Activated CD4-positive, alpha-beta T cell treated with anti-CD3 and anti-CD28 coated beads for 4 hours (primary cell): Measurements from ENCODE around the gene ELANE.
"Not testable (repeated sequence)": the region's sequence is repeated elsewhere in the genome, so short reads cannot be mapped to it uniquely, and the experiment has no call there.

Experiments
- DNase-seq, 2 donors: peaks; one replicate each; pipeline ENCODE4 v3.0.0-alpha.2; 2020

ELANE gene

DNA sequence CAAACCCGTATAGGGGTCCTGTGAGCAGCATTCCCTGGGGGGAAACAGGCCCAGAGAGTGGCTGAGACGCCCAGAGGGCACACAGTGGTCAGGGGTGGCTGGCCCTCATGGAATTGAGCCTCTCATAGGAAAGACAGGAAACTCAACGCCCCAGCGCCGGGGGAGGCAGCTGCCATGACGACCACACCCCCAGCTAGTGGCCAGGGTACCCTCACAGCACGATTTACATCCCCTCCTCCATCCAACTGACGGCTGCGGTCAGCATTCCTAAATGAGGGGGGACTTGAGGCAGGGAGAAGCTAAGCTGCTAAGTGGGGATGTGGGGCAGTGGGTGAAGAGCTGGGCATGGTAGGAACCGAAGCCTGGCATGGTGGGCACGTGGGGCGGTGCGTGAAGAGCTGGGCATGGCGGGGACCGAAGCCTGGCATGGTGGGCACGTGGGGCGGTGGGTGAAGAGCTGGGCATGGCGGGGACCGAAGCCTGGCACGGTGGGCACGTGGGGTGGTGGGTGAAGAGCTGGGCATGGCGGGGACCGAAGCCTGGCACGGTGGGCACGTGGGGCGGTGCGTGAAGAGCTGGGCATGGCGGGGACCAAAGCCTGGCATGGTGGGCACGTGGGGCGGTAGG is 30.9 kb downstream of the ELANE start:
- no peak for DNase-seq

DNA sequence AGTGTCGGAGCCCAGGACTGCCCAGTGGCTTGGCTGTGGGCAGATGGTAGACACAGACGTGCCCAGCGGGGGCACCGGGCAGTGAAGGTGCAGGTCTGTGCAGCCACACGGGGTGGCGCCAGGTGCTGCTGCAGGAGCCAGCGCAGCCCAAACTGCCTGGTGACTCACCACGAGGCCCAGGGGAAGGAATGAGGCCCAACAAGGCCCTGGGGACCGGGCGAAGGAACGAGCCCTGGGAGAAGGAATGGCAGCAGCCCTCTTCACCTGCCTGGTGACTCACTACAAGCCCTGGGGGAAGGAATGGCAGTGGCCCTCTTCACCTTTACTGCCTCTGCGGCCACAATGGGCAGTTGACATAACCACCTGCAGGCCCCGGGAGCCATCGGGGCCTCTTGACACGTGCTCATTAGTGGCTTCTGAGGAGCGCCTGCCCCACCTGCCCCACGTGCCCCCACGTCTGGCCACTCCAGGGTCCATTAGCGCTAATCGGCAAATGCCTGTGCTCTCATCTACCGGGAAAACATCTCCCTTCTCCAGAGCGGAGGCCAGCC is 31.6 kb downstream of the ELANE start:
- DNase-seq: no peak

DNA sequence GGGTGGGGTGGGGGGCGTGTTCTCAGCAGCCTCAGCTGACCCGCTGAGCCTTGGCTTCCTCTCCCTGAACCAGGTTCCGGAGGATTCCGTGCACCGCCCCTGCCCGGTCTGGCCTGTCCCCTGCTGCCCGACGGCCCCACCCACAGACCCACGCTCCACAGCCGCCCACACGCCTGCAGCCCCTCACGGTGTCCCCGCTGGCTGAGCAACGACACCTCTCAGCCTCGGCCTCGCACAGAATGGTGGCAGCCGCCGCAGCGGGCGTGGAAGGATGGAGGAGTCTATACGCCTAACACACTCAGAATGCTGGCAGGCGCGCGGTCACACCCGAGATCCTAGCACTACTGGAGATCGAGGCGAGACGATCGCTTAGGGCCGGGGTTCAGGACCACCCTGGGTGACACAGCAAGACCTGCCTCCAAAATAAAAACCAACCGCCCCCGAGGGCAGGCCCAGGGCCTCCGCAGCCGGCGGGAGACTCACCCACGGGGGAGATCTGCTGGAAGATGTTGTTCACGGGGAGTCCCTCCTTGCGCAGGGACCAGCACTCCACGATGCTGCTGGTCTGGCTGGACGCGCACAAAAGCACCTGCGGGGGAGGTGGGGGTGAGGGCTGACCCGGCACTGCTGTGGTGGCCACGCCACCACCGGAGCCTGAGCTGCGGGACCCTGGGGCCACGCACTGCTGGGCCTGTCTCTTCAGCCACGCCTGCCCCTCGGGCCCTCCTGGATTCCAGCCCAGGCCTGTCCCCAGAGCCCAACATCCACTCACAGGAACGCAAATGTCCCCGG is 32.5 kb downstream of the ELANE start:
- DNase-seq: no peak

DNA sequence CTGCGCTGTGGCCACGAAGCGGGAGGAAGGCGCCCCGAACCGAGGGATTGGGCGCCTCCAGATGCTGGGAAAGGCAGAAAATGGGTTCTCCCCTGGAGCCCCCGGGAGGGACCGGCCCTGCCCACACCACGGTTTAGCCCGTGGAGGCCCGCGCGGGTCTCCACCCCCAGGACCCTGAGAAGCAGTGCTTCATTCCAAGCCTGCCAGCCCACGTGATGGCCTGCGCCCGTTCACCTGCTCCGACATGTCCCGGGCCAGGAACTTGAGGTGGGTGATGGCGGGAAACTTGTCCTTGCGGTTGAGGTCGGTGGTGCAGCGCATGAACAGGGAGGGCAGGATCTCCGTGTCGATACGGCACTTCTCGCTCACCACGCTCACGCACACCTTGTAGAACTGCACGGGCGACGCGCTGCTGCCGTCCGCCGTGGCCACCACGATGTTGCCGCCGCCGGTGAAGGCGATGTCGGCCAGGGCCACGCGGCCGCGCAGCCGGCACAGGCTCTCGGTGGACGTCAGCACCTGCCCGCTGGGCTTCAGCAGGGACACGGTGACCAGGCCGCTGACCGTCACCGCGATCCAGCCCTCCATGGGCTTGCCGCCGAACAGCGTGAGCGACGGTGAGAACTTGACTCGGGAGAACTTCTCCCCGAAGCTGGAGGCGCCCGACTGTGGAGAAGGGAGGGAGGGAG is 33.6 kb downstream of the ELANE start:
- no peak for DNase-seq

DNA sequence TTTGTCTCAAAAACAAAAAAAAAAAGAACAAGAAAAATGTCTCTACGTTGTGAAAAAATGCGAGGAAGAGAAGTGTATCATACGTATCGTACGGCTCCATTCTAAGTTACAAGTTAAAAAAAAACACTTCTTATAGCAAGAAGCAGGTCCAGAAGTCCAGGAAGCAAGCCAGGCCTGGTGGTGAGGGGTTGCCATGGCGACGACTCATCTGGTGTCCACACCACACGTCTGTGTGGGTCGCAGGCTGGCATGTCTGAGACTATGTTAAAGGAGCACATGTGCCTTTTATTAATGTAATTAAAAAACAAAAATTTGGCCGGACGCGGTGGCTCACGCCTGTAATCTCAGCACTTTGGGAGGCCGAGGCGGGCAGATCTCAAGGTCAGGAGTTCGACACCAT is 35.0 kb downstream of the ELANE start:
- no peak for DNase-seq

DNA sequence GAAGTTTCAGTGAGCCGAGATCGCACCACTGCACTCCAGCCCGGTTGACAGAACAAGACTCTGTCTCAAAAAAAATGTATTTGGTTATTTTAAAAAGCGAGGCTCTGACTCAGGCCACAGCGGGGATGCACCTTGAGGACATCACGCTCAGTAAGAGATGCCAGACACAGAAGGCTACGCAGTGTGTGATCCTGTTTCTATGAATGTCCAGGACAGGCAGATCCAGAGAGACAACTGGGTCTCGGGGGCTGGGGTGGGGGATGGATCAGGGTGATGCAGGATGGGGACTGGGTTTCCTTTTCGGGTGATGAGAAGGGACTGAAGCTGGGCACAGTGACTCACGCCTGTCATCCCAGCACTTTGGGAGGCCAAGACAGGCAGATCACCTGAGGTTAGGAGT is 35.5 kb downstream of the ELANE start:
- DNase-seq: no peak

DNA sequence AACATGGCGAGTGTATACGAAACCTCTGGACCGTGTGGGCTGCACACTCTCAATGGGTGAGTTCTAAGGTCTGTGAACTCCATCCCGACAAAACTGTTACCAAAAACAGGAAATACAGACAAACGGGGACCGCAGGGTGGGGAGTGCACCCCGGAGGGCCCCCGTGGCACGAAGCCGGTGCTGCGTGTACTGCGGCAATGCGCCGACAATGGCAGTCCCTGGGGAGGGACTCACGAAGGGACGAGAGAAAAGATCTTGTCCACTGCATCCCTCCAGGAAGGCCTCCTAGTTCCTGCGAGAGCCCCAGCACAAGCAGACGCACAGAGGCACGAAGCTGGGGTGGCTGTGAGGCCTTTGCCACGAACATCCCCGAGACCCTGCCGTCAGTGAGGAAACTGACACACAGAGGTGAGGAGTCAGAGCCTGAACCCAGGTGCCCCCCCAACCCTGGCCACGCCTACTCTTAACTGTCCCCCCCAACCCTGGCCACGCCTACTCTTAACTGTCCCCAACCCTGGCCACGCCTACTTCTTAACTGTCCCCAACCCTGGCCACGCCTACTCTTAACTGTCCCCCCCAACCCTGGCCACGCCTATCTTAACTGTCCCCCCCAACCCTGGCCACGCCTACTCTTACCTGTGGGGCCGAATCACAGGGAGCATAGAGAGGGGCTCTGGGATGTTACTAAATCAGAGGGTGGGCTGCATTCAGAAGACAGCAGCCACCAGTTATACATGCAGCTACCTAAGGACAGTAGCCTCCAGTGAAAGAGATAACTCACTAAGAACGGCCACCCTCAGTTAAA is 36.7 kb downstream of the ELANE start:
- DNase-seq: peak in 1 of 2 donors; percentile 41

DNA sequence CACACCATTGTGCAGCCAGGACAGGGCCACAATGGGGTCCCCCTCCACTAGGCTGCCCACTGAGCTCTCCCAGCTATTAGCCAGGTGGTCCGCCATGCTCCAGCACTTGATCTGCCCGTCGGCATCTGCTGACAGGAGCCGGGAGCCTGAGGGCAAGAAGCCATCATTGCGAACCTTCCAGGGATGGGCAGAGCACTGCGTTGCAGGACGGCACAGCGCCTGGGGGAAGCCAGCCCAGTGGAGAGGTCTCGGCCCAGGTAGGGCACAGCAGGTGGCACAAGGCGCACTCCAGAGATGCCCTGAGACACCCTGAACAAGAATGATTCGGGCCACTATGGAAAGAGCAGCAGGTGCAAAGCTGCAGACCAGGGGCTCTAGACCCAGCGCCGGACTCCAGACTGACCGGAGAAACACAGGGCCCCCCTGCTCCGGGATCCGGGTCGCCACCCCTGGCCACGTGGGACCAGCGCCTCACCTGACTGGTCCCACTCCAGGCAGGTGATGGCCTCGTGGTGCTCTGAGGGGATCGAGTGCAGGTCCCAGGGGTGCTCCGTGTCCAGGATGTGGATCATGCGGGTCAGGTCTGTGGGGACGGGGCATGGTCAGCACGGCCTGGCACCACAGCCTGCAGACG is 37.7 kb downstream of the ELANE start:
- DNase-seq: no peak

DNA sequence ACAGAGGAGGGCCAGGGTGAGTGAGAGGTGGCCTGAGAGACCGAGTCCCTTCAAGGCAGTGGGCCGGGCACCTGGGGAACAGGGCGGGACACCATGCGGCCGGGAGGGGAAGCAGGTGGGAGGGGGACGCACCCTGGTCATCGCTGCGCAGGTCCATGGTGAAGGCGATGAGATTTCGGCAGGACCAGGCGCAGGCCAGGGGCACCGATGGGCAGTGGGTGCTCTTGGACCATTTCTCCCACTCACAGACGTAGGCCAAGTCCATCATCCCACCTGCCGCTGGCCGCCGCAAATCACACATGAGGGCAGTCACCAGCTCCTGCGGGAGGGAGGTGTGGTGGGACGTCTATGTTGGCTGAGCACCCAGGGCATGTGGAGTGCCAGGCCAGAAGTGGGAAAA is 38.7 kb downstream of the ELANE start:
- no peak for DNase-seq

DNA sequence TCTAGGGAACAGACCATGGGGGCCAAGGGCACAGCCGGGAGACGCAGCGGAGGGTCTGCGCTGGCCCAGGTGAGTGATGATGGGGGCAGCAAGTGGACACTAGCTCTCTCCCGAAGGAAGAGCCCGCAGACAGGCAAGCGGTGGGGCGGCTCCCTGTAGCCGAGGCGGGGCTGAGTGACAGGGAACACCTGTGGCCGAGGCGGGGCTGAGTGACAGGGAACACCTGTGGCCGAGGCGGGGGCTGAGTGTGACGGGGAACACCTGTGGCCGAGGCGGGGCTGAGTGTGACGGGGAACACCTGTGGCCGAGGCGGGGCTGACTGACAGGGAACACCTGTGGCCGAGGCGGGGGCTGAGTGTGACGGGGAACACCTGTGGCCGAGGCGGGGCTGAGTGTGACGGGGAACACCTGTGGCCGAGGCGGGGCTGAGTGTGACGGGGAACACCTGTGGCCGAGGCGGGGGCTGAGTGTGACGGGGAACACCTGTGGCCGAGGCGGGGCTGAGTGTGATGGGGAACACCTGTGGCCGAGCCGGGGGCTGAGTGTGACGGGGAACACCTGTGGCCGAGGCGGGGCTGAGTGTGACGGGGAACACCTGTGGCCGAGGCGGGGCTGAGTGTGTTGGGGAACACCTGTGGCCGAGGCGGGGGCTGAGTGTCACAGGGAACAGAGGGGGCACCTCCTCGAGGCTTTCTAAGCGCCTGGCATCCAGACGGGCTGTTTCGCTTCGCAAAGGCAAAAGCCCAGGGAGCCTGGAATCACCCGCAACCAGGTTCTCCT is 39.5 kb downstream of the ELANE start:
- not testable (repeated sequence) for DNase-seq

DNA sequence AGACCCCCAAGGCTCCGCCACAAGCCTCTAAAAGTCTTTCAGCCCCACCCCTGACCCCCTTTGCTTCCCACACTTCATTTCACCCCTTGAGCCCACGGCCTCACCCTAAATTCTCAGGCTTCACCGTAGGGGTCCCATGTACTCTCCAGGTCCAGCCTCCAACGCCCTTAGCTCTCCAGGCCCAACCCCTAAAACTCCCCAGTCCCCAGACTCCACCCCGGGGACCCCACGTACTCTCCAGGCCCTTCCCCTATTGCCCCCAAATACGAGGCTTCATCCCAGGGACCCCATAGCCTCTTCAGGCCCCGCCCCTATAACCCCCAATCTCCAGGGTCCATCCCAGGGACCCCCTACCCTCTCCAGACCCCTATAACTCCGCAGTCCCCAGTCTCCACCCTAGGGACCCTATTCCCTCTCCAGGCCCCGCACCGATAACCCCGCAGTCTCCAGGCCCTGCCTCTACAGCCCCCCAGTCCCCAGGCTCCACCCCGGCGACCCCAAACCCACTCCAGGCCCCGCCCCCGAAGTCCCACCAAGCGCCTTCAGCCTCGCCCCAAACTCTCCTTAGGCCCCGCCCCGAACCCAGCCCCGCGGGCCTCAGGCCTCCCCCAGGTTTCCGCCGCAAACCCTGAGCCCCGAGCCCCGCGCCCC is 40.3 kb downstream of the ELANE start:
- no peak for DNase-seq

DNA sequence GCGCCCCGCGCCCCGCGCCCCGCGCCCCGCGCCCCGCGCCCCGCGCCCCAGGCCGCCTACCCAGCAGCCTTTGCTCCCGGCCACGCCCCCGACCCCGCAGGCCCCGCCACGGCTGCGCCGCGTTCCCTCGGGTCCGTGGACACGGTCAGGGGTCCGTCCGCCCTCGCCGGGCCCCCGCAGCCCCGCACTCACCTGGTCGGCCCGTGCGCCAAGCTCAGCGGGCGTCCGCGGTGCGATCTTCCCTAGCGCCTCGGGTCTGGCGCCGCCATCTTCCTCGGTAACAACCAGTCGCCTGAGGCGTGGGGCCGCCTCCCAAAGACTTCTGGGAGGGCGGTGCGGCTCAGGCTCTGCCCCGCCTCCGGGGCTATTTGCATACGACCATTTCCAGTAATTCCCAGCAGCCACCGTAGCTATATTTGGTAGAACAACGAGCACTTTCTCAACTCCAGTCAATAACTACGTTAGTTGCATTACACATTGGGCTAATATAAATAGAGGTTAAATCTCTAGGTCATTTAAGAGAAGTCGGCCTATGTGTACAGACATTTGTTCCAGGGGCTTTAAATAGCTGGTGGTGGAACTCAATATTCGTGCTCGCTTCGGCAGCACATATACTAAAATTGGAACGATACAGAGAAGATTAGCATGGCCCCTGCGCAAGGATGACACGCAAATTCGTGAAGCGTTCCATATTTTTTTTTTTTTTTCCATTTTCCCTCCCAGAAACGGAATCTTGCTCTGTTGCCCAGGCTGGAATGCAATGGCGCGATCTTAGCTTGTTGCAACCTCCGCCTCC is 41.0 kb downstream of the ELANE start, which contains the start of the genes MED16 and RNU6-9:
Gene MED16 (minus strand): TSS at position 294 of the 796 bp plus-strand sequence. CDS start 2,056 bp downstream, outside the sequence.
Gene RNU6-9 (plus strand): TSS at position 591 of the 796 bp plus-strand sequence.
- DNase-seq: peak; percentile 87 to 92

DNA sequence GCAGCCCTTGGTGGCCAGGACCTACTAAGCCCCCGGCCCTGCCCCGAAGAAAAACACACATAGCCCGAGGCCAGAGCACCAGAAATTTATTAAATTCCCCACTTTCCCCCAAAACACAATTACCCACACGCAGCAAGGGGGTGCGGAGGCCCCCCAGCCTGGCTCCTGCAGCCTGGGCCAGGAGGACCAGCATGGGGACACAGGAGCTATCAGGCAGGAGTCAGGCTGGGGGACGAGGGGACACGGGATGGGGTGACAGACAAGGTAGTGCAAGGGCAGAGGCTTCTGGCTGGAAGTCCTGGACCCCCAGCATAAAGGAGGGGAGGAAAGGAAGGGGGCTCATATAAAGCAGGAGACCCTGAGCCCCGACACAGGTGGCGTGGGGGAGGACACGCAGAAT is 44.3 kb downstream of the ELANE start:
- no peak for DNase-seq

DNA sequence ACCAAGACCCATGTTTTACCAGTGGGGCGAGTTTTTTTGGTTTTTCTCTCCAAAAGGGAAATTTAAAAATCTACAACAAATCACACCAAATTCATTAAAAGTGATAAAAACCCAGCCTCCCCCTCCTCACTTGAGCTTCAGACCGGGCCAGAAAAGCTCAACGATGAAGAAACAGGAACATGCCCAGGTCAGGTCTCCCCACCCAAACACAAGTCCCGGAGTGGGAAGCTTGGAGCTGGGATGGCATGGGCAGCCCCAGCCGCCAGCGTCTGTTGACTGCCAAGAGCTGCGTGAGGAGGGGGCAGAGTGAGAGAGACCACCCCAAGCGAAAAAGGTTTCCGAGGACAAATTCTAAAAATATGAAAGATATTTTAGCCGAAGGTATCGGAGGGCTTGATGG is 44.9 kb downstream of the ELANE start:
- DNase-seq: no peak

DNA sequence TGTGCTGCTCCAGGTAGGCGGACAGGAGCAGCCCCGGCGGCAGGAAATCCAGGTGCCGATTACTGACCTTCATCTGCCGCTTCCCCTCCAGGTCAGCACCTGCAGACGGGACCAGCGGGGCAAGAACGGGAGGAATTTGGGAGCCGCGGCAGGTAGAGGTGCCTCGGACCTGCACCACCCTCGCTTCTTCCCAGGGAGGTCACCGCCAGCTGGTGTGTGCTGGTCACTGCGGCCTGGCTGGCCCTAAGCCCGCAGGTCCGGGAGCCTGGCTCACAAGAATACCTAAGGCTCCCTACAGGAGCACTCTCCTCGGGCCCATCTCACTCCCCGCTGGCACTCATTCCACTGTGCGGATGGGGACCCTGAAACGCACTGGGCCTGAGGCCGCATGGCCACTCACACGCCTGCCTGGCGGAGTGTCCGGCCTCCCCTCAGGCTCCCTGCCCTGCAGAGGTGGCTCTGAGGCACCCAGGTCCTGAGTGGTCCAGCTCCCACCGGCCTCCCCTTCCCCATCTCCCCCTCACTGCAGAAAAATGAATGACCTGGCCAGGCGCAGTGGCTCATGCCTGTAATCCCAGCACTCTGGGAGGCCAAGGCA is 45.4 kb downstream of the ELANE start:
- DNase-seq: no peak

DNA sequence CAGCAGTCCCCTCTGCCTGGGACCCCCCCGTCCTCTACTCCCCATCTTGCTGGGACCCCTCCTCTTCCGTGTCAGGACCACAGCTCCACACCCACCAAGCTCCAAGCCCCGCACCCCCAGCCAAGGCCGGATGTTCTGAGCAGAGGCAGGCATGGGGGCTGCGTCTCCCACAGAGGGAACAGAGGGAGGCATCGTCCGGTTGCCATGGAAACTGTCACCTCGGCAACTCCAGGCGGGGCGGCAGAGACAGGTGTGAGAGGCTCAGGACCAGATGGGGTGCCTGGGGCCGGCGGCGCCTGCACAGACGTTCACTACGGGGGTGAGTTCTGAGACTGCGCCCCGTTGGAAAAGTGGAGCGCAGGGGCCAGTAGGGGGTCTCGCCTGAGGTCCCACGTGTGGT is 46.6 kb downstream of the ELANE start:
- no peak for DNase-seq

DNA sequence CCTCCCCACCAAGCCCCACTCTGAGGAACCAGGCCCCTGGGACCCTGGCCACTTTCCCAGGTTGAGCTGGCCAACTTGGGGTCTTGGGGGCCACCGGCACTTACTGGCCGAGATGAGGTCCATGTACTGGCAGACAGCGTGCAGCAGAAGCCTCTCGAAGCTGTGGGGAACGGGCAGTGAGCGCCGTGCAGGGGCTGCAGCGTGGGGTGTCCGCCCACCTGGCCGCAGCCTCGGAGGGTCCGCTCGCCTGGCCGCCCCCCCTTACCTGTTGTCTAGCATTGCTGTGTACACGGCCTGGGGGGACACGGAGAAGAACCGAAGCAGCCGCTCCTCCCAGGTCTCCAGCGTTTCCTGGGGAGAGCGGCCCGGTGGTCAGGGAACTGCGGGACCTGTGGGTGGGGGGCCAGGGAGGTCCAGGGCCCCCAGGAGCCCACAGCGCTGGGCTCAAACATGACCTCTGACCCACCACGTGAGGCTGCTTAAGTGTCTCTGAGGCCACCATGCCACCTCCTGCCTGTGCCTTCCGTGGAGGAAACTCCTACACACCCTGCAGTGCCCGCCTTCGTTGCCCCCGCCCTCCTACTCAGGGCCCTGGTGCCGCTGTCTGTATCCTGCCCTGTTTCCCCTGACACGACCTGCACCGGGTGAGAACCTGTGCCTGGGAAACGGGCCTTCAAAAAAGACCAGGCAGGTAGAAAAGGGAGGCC is 47.4 kb downstream of the ELANE start:
- DNase-seq: no peak

DNA sequence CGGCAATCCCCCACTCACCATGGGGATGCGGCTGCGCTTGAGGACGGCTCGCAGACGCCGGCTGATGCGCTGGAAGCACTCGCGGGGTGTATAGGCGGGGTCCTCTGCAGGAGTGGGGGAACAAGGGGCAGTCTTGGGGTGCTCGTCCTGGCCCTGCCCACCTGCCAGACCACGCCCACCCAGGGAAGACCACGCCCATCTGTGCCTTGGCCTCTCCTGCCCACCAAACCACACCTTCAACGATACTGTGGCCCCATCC is 47.9 kb downstream of the ELANE start:
- no peak for DNase-seq
